A673 (cell line): ENCODE results near the gene AFG1L. TPM values are rescaled to one million over a fixed set of nuclear protein-coding genes. Genes with fewer than 3 reads are reported as not detected.
A peak's percentile ranks its signal among the peaks of the same experiment; 100 is the strongest.
"Not testable (repeated sequence)": the region's sequence is repeated elsewhere in the genome, so short reads cannot be mapped to it uniquely, and the experiment has no call there.

Source experiments
- Bru-seq: library from RNA; stranded (reverse); fragments of 400-500 nt; gene quantifications from one replicate; lab custom pipeline; 2021; lab: Mats Ljungman, UMichigan
- BruChase-seq, 2 experiments: library from RNA; stranded (reverse); fragments of 400-500 nt; gene quantifications; one replicate each; lab custom pipeline; 2021; lab: Mats Ljungman, UMichigan
- BruUV-seq: library from RNA; stranded (reverse); fragments of 400-500 nt; replicated peaks from 2 replicates; lab custom pipeline; 2021; lab: Mats Ljungman, UMichigan
- CTCF ChIA-PET: fragments of 300-600 bp; sonication (Branson Sonifier 250); formaldehyde crosslinking; loops from one replicate; lab custom pipeline; 2022; ENCODE audit warnings: antibody characterized with exemption; lab: Charles Lee
- POLR2A ChIA-PET: fragments of 300-600 bp; sonication (Branson Sonifier 250); formaldehyde crosslinking; loops from one replicate; lab custom pipeline; 2022; ENCODE audit warnings: antibody characterized with exemption; ENCODE audit not compliant: low non-redundant PET; lab: Charles Lee
- DNase-seq: peaks from one replicate; pipeline ENCODE4 v3.0.0-alpha.2; 2015; ENCODE audit warnings: low spot score
- H3K27ac ChIP-seq: fragments of 200-600 bp; sonication (generic); 2 replicates; pipeline ENCODE4 v1.5.1; 2016; ENCODE audit warnings: mixed run types, low read depth, mild to moderate bottlenecking, mixed read lengths, antibody characterized with exemption, low read length; ENCODE audit not compliant: poor library complexity, severe bottlenecking
- H3K27me3 ChIP-seq: fragments of 200-600 bp; sonication (generic); replicated peaks from 2 replicates; pipeline ENCODE4 v1.6.1; 2017; ENCODE audit warnings: mixed run types, low read depth, mild to moderate bottlenecking, mixed read lengths, antibody characterized with exemption, low read length; ENCODE audit not compliant: insufficient read depth, poor library complexity
- H3K36me3 ChIP-seq: fragments of 200-600 bp; sonication (generic); 2 replicates; pipeline ENCODE4 v1.6.1; 2016; ENCODE audit warnings: mixed run types, mild to moderate bottlenecking, mixed read lengths, antibody characterized with exemption, low read length; ENCODE audit not compliant: insufficient read depth, poor library complexity, severe bottlenecking
- H3K4me1 ChIP-seq: fragments of 200-600 bp; sonication (generic); 2 replicates; pipeline ENCODE4 v1.6.1; 2017; ENCODE audit warnings: mixed run types, mild to moderate bottlenecking, mixed read lengths, antibody characterized with exemption, low read length; ENCODE audit not compliant: insufficient read depth, poor library complexity, severe bottlenecking
- H3K4me3 ChIP-seq: fragments of 200-600 bp; sonication (generic); 2 replicates; pipeline ENCODE4 v1.5.1; 2016; ENCODE audit warnings: low read depth, mixed run types, mild to moderate bottlenecking, mixed read lengths, low read length; ENCODE audit not compliant: poor library complexity, severe bottlenecking
- H3K9me3 ChIP-seq: fragments of 200-600 bp; sonication (generic); 2 replicates; pipeline ENCODE4 v1.6.1; 2016; ENCODE audit warnings: mixed run types, low read depth, mild to moderate bottlenecking, mixed read lengths, antibody characterized with exemption, low read length; ENCODE audit not compliant: poor library complexity, severe bottlenecking
- EZH2 ChIP-seq: fragments of 200-600 bp; sonication (generic); IDR thresholded peaks from 2 replicates; pipeline ENCODE4 v1.6.1; 2017; ENCODE audit warnings: borderline replicate concordance, low read depth, mild to moderate bottlenecking, mixed read lengths, antibody characterized with exemption, low read length; ENCODE audit not compliant: poor library complexity, severe bottlenecking
- intact Hi-C: fragments of 100-400 bp; cut with micrococcal nuclease; formaldehyde crosslinking; loops from one replicate; pipeline ENCODE4 v1.10.0; 2022; ENCODE audit not compliant: unreplicated experiment
- long read RNA-seq: library from polyadenylated mRNA; stranded (forward); transcript quantifications from one replicate; pipeline ENCODE4 v2.0.0, GENCODE V29; 2022
- total RNA-seq: library from RNA; stranded (reverse); gene quantifications from 2 replicates; pipeline ENCODE4 v1.2.3, GENCODE V29; 2021
- TF ChIP-seq, protein P1 (sequence below): fragments of 300-800, 200-600 bp; sonication (generic); conservative IDR thresholded peaks from 2 replicates; pipeline ENCODE4 v1.5.1; 2017; ENCODE audit warnings: low read depth, mild to moderate bottlenecking, antibody characterized with exemption, low read length, moderate library complexity, mixed read lengths

The AFG1L gene
- 5.7 and 7.5 TPM in 2 replicates for total RNA-seq
- percentile 56 among the genes with signal in this experiment for Bru-seq, nascent RNA
- percentile 50 among the genes with signal in this experiment for BruChase-seq, experiment 1, labeled RNA remaining after a 2-hour chase
- BruChase-seq, experiment 2, labeled RNA remaining after a 6-hour chase = percentile 53 among the genes with signal in this experiment
- long read RNA-seq, full-length matches to known transcripts = 2 of 5 reads
- long read RNA-seq, partial matches to known transcripts = 0 of 5 reads
- long read RNA-seq, other reads (novel, unspliced or antisense) = 3 of 5 reads

DNA sequence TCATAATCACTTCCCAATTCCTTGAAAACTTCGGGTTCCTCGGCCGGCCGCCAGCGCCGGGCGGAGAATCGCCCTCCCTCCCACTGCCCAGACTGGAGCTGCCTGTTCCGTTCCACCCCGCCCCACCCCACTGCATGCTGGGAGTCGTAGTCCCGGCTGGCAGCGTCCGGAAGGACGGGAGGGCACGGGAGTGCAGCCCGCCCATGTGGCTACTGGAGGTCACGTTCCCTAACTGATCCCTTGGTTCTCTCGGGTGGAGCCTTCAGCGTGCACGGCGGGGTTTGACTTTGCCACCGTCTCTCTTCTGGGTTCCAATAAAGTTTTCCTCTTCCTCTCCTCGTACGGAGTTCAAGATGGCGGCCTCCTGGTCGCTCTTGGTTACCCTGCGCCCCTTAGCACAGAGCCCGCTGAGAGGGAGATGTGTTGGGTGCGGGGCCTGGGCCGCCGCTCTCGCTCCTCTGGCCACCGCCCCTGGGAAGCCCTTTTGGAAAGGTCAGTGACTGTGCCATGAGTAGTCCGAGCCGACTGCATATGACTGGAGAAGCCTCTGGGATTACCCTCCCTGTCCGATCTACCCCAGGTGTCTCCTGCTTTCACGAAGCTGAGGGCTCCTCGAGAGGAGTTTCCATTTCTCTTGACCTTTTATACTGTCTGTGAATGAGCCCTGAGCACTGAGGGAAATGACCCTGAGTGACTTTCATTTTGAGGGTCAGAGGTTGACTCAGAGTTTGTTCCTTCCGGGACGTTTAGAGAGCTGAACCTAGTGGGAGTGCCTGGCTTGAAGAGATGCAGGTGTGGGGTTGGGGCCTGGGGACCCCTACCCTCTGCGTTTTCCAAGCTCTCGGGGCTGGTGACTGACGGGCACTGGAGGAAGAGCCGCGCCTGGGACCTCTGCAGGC is at the start of gene AFG1L:
TSS of gene AFG1L (plus strand) at position 328 of the 899 bp plus-strand sequence. CDS start at position 354, 26 bp downstream.
- peak within 1 kb of the TSS; percentile 88 for H3K27ac ChIP-seq
- peaks cover 10% of the 10 kb centered on the region for H3K4me1 ChIP-seq
- H3K36me3 ChIP-seq = no peaks in the 10 kb centered on the region
- peak within 1 kb of the TSS; percentile 68 for H3K4me3 ChIP-seq
- intact Hi-C loops = no loop called here
- H3K9me3 ChIP-seq = no peaks in the 10 kb centered on the region
- TF ChIP-seq EZH2 = no peak
- TF ChIP-seq, protein P1, sequence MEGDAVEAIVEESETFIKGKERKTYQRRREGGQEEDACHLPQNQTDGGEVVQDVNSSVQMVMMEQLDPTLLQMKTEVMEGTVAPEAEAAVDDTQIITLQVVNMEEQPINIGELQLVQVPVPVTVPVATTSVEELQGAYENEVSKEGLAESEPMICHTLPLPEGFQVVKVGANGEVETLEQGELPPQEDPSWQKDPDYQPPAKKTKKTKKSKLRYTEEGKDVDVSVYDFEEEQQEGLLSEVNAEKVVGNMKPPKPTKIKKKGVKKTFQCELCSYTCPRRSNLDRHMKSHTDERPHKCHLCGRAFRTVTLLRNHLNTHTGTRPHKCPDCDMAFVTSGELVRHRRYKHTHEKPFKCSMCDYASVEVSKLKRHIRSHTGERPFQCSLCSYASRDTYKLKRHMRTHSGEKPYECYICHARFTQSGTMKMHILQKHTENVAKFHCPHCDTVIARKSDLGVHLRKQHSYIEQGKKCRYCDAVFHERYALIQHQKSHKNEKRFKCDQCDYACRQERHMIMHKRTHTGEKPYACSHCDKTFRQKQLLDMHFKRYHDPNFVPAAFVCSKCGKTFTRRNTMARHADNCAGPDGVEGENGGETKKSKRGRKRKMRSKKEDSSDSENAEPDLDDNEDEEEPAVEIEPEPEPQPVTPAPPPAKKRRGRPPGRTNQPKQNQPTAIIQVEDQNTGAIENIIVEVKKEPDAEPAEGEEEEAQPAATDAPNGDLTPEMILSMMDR = no peak
- BruUV-seq = TSS peak; percentile 66
- ChIA-PET CTCF (no interaction called here), POLR2A (interaction anchor here (0.6 kb wide), 1 partner anchor 48 kb away, joined by 3 read pairs; no protein-coding TSS in a partner anchor)
- DNase-seq = peak; percentile 90
- H3K27me3 ChIP-seq = no peaks in the 10 kb centered on the region

DNA sequence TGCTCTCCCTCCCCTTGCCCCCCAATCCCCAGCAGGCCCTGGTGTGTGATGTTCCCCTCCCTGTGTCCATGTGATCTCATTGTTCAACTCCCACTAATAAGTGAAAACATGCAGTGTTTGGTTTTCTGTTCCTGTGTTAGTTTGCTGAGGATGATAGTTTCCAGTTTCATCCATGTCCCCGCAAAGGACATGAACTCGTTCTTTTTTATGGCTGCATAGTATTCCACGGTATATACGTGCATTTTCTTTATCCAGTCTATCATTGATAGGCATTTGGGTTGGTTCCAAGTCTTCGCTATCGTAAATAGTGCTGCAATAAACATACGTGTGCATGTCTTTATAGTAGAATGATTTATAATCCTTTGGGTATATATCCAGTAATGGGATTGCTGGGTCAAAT is 49.8 kb upstream of the AFG1L start:
- H3K4me1 ChIP-seq, H3K27me3 ChIP-seq, H3K36me3 ChIP-seq, BruUV-seq, H3K4me3 ChIP-seq, POLR2A ChIA-PET, H3K27ac ChIP-seq, intact Hi-C loops, CTCF ChIA-PET, DNase-seq: not testable (repeated sequence)
- H3K9me3 ChIP-seq = peaks cover 17% of the 10 kb centered on the region

DNA sequence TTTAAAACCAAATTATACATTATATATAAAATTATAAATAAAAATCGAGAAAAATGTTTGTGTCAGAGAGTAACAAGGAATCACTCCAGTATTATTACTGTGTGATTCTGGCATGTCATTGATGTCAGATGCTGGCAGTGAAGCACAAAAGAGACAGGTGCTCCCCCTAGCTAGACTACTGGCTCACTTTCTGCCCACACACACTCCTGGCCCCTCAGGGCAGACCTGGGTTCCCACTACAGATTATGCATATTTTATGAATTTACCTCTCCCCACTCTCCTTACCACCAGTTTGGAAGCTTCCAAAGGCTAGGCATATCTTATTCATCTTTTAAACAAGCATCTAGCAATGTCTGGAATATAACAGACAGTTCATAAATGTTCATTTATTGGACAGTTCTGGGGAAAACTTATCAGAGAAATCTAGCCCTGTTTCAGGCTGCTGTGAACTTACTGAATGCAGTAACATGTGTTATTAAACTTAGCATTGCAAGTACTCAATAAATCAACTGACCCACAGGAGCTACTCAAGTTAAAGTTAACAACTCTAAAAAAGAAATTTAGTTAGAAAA is 46.8 kb upstream of the AFG1L start:
- CTCF ChIA-PET = no interaction called here

More for the DNA sequence above, 46.8 kb upstream of the AFG1L start:
- Histone ChIP-seq H3K27ac (no peak overlapping the region), H3K4me3 (no peak overlapping the region), H3K27me3 (no peaks in the 10 kb centered on the region), H3K4me1 (peaks cover 4% of the 10 kb centered on the region), H3K9me3 (peaks cover 9% of the 10 kb centered on the region), H3K36me3 (no peaks in the 10 kb centered on the region)
- no peak for DNase-seq
- BruUV-seq = no TSS peak
- POLR2A ChIA-PET = no interaction called here
- TF ChIP-seq, protein P1 = no peak
- no peak for TF ChIP-seq EZH2
- intact Hi-C loops = no loop called here
